Thoracic aorta (tissue), 2 donors: ENCODE data around the gene PFKFB4. TPM values are rescaled to one million over a fixed set of nuclear protein-coding genes. Genes with fewer than 3 reads are reported as not detected.
"Not testable (repeated sequence)": the region's sequence is repeated elsewhere in the genome, so short reads cannot be mapped to it uniquely, and the experiment has no call there.

Experiments used
- ATAC-seq: fragments of 150-250 bp; one replicate; pipeline ENCODE4 v1.8.0; 2017; ENCODE audit warnings: low read depth; ENCODE audit not compliant: insufficient number of reproducible peaks, low FRiP score
- DNase-seq: peaks from one replicate; pipeline ENCODE4 v3.0.0-alpha.2; 2020; ENCODE audit warnings: low spot score
- H3K27ac ChIP-seq, 2 donors: fragments of 200-600 bp; sonication (generic); 1 replicate in 1 of 2; 2 replicates in 1 of 2; pipeline ENCODE4 v1.5.1; 2016; ENCODE audit warnings: mild to moderate bottlenecking in 2 of 2, moderate library complexity in 2 of 2
- H3K27me3 ChIP-seq: fragments of 200-600 bp; sonication (generic); replicated peaks from 2 replicates; pipeline ENCODE4 v1.6.0; 2016; ENCODE audit warnings: mild to moderate bottlenecking; ENCODE audit not compliant: insufficient read depth
- H3K36me3 ChIP-seq: fragments of 200-600 bp; sonication (generic); one replicate; pipeline ENCODE4 v1.5.1; 2016
- H3K4me1 ChIP-seq, 2 donors: fragments of 200-600 bp; sonication (generic); 1 replicate in 1 of 2; 2 replicates in 1 of 2; pipeline versions ENCODE4 v1.5.1 to v1.6.0; 2016; ENCODE audit warnings: low read depth in 2 of 2, mild to moderate bottlenecking in 1 of 2; ENCODE audit not compliant: control insufficient read depth in 1 of 2
- H3K4me3 ChIP-seq: fragments of 200-600 bp; sonication (generic); 2 replicates; pipeline ENCODE4 v1.5.1; 2016; ENCODE audit warnings: mild to moderate bottlenecking
- H3K9me3 ChIP-seq: fragments of 200-600 bp; sonication (generic); 2 replicates; pipeline ENCODE4 v1.5.1; 2016
- total RNA-seq, 2 donors: library from RNA; depleted of rRNA; stranded (reverse); fragments of >200 nt; gene quantifications; one replicate each; pipeline versions ENCODE4 v1.1.0 to v1.2.3, GENCODE V29; 2016
- TF ChIP-seq, protein P1 (sequence below): fragments of 200-600 bp; sonication (generic); IDR thresholded peaks from one replicate; pipeline ENCODE4 v1.5.1; 2019; ENCODE audit warnings: antibody characterized with exemption

PFKFB4 gene
- total RNA-seq, 2 donors from 2014 or later = 3.7 to 8.5 TPM

DNA sequence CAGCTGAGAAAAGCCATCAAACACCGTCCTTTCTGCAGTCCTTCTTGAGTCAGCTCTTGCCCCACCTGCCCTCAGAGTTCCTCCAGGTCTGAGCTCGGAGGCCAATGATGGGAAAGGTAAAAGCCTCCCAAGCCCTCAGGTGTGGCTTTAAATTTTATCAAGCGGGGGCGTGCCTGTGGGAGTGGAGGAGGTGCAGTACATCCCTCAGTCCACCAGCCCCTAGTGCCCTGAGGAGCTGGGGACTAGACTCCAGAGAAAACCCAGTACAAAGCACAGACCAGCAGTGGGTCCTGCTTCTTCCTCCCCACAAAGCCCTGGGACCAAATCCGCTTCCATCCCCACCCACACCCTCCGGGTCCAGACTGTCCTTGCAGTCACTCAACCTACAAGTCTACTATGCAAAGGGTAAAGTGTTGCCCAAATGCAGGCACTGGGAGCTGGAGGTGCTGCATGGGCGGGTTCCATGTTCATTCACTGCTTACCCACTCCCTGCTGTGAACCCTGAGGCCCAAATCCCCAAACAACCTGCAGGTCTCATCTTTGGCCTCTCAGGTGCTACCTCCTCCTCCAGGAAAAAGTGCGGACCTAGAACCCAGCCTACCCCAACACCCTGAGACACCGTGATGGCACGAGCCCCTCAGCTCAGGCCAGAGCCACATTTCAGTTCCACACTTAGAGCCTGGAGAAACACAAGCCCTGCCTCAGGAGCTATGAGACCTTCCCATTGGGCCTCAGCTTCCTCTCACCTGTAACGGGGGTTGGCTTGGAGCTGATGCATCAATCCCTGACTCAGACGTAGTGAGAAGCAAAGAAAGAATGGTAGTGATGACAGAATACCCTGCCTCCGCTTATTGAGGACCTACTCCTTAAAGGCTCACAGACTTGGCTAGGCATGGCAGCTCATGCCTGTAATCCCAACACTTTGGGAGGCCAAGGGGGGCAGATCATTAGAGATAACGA lies 2.4 kb downstream of the PFKFB4 start:
- H3K9me3 ChIP-seq = no peaks in the 10 kb centered on the region
- TF ChIP-seq, protein P1, sequence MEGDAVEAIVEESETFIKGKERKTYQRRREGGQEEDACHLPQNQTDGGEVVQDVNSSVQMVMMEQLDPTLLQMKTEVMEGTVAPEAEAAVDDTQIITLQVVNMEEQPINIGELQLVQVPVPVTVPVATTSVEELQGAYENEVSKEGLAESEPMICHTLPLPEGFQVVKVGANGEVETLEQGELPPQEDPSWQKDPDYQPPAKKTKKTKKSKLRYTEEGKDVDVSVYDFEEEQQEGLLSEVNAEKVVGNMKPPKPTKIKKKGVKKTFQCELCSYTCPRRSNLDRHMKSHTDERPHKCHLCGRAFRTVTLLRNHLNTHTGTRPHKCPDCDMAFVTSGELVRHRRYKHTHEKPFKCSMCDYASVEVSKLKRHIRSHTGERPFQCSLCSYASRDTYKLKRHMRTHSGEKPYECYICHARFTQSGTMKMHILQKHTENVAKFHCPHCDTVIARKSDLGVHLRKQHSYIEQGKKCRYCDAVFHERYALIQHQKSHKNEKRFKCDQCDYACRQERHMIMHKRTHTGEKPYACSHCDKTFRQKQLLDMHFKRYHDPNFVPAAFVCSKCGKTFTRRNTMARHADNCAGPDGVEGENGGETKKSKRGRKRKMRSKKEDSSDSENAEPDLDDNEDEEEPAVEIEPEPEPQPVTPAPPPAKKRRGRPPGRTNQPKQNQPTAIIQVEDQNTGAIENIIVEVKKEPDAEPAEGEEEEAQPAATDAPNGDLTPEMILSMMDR = no peak
- DNase-seq = no peak
- no peaks in the 10 kb centered on the region for H3K36me3 ChIP-seq
- H3K27ac ChIP-seq = no peak overlapping the region
- ATAC-seq = no peak
- no peaks in the 10 kb centered on the region for H3K27me3 ChIP-seq
- H3K4me1 ChIP-seq = peaks cover 17 to 30% of the 10 kb centered on the region in 2 donors
- H3K4me3 ChIP-seq = no peak overlapping the region

DNA sequence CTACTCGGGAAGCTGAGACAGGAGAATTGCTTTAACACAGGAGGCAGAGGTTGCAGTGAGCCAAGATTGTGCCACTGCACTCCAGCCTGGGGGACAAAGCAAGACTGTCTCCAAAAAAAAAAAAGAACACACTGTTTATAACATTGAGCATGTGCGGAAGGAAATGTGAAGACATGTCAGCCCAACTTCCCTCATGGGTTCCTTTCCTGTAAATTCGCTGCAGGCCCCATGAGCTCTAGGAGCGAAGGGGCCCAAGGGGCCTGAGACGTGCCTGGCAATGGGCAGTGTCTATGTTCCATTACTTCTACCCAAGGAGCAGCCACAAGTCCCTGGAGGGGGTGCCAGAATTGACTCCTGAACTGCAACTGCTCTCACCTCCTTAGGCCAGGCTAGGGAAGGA lies 3.2 kb downstream of the PFKFB4 start:
- DNase-seq (no peak), ATAC-seq (no peak)
- H3K4me3 ChIP-seq = no peak overlapping the region
- no peaks in the 10 kb centered on the region for H3K36me3 ChIP-seq
- H3K27me3 ChIP-seq = no peaks in the 10 kb centered on the region
- TF ChIP-seq, protein P1 = no peak
- H3K27ac ChIP-seq = no peak overlapping the region
- H3K4me1 ChIP-seq = peaks cover 17 to 25% of the 10 kb centered on the region in 2 donors
- H3K9me3 ChIP-seq = no peaks in the 10 kb centered on the region

DNA sequence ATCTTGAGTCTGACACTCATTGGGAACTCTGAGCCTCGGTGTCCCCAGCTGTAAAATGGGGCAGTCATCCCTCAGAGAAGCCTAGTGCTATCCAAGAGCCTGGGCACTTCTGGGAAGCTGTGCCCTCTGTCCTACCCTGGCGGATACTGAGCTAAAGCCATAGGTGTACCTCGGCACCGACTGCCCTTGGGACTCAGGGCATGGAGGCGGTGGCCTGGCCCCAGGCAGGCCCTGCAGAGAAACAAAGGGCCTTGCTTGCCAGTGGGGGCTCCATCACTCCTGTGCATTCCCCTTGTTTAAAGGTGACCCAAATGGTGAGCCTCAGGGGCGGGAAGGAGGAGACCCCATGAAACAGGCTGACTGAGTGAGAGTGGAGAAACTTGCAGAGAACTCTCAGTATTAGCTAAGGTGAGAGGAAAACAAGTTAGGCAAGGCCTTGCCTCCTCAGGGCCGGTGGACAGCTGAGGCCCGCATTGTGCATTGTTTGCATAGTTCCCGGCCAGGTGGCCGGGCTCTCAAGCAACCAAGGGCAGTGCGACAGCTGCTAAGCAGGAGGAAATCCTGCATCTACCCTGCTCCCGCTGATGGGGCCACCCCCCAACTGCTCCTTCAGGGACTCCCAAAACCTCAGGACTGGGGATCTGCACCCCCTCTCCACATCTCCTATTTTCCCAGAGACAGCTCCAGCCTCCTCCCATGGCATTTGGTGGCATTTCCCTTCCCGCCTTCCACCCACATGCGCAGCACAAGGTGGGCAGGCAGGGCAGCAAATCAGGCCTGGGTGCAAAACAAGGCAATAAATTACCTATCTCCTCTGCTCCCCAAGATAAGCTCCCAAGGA lies 4.3 kb downstream of the PFKFB4 start:
- H3K27me3 ChIP-seq = no peaks in the 10 kb centered on the region
- TF ChIP-seq, protein P1 = no peak
- no peak overlapping the region for H3K27ac ChIP-seq
- DNase-seq = no peak
- H3K4me3 ChIP-seq = no peak overlapping the region
- no peaks in the 10 kb centered on the region for H3K9me3 ChIP-seq
- peaks cover 10 to 18% of the 10 kb centered on the region in 2 donors for H3K4me1 ChIP-seq
- peaks cover 1% of the 10 kb centered on the region for H3K36me3 ChIP-seq
- ATAC-seq = no peak

DNA sequence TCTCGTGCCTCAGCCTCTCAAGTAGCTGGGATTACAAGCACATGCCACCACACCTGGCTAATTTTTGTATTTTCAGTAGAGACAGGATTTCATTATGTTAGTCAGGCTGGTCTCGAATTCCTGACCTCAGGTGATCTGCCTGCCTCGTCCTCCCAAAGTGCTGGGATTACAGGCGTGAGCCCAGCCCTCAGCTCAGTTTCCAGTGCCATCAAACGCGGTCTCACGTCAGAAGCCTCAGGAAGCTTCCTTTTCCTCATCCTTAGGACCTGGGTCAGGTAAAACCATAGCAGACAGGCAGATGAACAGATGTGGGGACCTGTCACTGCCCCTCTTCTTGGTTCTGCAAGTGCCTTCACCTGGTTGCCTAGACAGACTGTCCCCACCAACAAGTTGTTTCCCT lies 5.0 kb downstream of the PFKFB4 start:
- DNase-seq, H3K27ac ChIP-seq, H3K4me3 ChIP-seq, H3K36me3 ChIP-seq, H3K9me3 ChIP-seq, ATAC-seq, H3K27me3 ChIP-seq: not testable (repeated sequence)
- peaks cover 8 to 15% of the 10 kb centered on the region in 2 donors for H3K4me1 ChIP-seq

DNA sequence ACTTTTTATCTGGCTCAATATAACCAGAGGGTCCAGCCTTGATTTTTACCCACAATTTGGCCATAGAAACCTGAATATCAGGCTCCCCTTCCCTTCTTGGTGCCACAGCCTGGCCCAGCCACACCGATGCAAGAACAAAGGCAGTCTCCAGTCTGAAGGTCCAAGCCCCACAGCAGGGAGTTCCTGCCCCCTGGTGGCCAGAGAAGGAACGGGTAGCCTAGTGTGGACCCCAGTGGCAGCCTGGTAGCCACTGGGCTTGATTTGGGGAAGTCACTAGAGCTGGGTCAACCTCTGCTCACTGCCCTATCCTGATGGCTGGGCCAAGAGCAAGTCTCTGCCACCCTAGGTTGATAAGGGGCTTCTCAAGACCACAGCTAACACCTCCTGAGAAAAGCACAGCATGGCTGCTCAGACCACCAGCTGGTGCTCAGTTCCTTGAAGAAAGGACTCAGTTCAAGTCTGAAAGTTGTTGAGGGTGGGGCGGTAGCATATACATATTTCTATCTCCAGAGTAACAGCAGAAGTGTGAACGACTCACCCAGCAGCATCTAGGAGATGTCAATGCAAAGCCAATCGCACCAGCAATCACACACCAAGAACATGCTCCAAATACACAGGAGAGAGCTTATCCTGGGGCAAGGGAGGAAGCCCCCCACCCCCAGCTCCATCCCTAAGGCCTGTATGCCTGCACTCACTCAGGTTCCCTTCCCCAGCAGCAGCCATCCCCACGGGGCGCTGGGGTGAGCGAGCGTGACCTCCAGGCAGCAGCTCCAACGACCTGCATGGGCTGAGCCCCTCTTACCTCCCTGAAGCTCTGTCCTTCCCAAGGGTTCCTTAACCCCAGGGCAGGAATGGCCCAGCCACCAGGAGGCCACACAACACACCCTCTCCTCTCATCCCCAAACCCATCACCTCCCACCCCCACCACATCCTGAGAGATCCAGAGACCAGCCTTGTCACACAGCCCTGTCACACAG lies 7.6 kb downstream of the PFKFB4 start:
- Histone ChIP-seq H3K9me3 (no peaks in the 10 kb centered on the region), H3K4me3 (no peak overlapping the region), H3K4me1 (no peaks in the 10 kb centered on the region), H3K36me3 (peaks cover 6% of the 10 kb centered on the region), H3K27ac (no peak overlapping the region), H3K27me3 (no peaks in the 10 kb centered on the region)
- TF ChIP-seq, protein P1 = peak; percentile 96
- ATAC-seq = peak; percentile 65
- peak; percentile 69 for DNase-seq
